Measurements from ENCODE around the gene SULT4A1.
"Not testable (repeated sequence)": the region's sequence is repeated elsewhere in the genome, so short reads cannot be mapped to it uniquely, and the experiment has no call there.

The SULT4A1 gene

GRCh38 chr22:43886231-43886630 is 23.9 kb upstream of the SULT4A1 start:
- no peak for FAIRE-seq

- FAIRE-seq: no peak
Observed at GRCh38 chr22:43885786-43886185, 23.5 kb upstream of the SULT4A1 start.

- FAIRE-seq: no peak
Observed at GRCh38 chr22:43885319-43885671, 23.0 kb upstream of the SULT4A1 start.

- no peak for FAIRE-seq
Observed at GRCh38 chr22:43884600-43885318, 22.4 kb upstream of the SULT4A1 start.

- FAIRE-seq: no peak
Observed at GRCh38 chr22:43883719-43884415, 21.6 kb upstream of the SULT4A1 start.

- FAIRE-seq: no peak
Observed at GRCh38 chr22:43883012-43883661, 20.8 kb upstream of the SULT4A1 start.

- no peak for FAIRE-seq
Observed at GRCh38 chr22:43882122-43882767, 19.9 kb upstream of the SULT4A1 start.

GRCh38 chr22:43881091-43882061 is 19.1 kb upstream of the SULT4A1 start:
- no peak for FAIRE-seq

- FAIRE-seq: no peak
Observed at GRCh38 chr22:43880541-43880991, 18.3 kb upstream of the SULT4A1 start.

GRCh38 chr22:43879901-43880540 is 17.7 kb upstream of the SULT4A1 start:
- no peak for FAIRE-seq

- no peak for FAIRE-seq
Observed at GRCh38 chr22:43878831-43879550, 16.7 kb upstream of the SULT4A1 start.

GRCh38 chr22:43878079-43878795 is 15.9 kb upstream of the SULT4A1 start:
- FAIRE-seq: no peak

- no peak for FAIRE-seq
Observed at GRCh38 chr22:43876866-43877509, 14.7 kb upstream of the SULT4A1 start.

GRCh38 chr22:43869799-43870198 is 7.5 kb upstream of the SULT4A1 start:
- FAIRE-seq: no peak

- FAIRE-seq: not testable (repeated sequence)
Observed at GRCh38 chr22:43869001-43869400, 6.7 kb upstream of the SULT4A1 start.

- FAIRE-seq: no peak
Observed at GRCh38 chr22:43867839-43868635, 5.7 kb upstream of the SULT4A1 start.

GRCh38 chr22:43862882-43863202 is 529 bp upstream of the SULT4A1 start:
- FAIRE-seq: no peak

- no peak for FAIRE-seq
Observed at GRCh38 chr22:43861529-43861928, 784 bp downstream of the SULT4A1 start.

- FAIRE-seq: no peak
Observed at GRCh38 chr22:43860831-43861230, 1.5 kb downstream of the SULT4A1 start.
